ENCODE results near the gene REXO5.

REXO5 gene

DNA sequence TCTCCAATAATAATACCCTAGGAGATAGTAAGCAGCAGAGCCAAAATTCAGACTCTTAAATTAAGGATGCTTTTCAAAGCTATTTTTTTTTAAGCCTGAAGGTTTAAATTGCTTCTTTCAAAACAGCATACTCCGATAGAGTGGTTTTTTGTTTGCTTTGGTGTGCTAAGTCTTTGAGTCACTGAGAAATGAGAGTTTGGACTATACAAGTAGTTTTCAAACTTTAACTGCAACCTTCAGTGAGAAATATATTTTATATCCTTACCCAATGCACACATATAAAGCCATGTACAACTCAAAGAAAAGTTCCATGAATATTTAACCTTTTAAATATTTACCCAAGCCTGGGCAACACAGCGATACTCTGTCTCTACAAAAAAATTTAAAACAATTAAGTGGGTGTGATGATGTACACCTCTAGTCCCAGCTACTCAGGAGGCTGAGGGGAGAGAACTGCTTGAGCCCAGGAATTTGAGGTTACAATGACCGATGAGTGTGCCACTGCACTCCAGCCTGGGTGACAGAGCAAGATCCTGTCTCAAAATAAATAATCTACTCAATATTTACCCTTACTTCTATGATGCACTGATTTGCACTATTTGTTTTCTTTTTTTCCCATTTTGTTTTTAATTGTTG is 74.7 kb downstream of the REXO5 start:
- peaks cover 7% of the 10 kb centered on the region; the same call in 1 of the 2 replicates for H3K36me3 ChIP-seq (ENCODE audit: insufficient read depth, low read length)
- H4K20me1 ChIP-seq (ENCODE audit: insufficient read depth, low read length): no peaks in the 10 kb centered on the region
- no peak overlapping the region for H3K9ac ChIP-seq (ENCODE audit: low read length)
- no peak for TF ChIP-seq CTCF (IDR thresholded peaks at IDR 0.05; ENCODE audit: low read length)
- no peak for TF ChIP-seq EZH2 (IDR thresholded peaks at IDR 0.05; ENCODE audit: borderline replicate concordance, low read length)
- H3K27me3 ChIP-seq (ENCODE audit: insufficient read depth, low read length): no peaks in the 10 kb centered on the region
- H3K9me3 ChIP-seq (ENCODE audit: low read length): no peaks in the 10 kb centered on the region
- H2AFZ ChIP-seq (ENCODE audit: low read length): no peak overlapping the region
- no peaks in the 10 kb centered on the region for H3K79me2 ChIP-seq (ENCODE audit: insufficient read depth, low read length)
- peaks cover 10% of the 10 kb centered on the region for H3K4me1 ChIP-seq (ENCODE audit: insufficient read depth, low read length, severe bottlenecking)
- H3K4me2 ChIP-seq (ENCODE audit: low read length): no peak overlapping the region
- 0 out of 2 replicates have a peak, but pooled peaks cover 3% of the 10 kb centered on the region for H3F3A ChIP-seq (ENCODE audit: insufficient read depth, low read length)
- H3K27ac ChIP-seq (ENCODE audit: low read depth, low read length, poor library complexity, severe bottlenecking): no peak overlapping the region
- no peaks in the 10 kb centered on the region for H3K9me2 ChIP-seq (ENCODE audit: low read depth, low read length)
- H3K4me3 ChIP-seq (ENCODE audit: low read depth, low read length, poor library complexity, severe bottlenecking): no peak overlapping the region

GRCh38 chr16:20881503-20881878 is 75.2 kb downstream of the REXO5 start:
- H3K79me2 ChIP-seq (ENCODE audit: insufficient read depth, low read length): no peaks in the 10 kb centered on the region
- no peak for TF ChIP-seq EZH2 (IDR thresholded peaks at IDR 0.05; ENCODE audit: borderline replicate concordance, low read length)
- TF ChIP-seq CTCF (IDR thresholded peaks at IDR 0.05; ENCODE audit: low read length): no peak
- H3K9ac ChIP-seq (ENCODE audit: low read length): no peak overlapping the region
- H3K4me2 ChIP-seq (ENCODE audit: low read length): no peak overlapping the region
- H3K4me1 ChIP-seq (ENCODE audit: insufficient read depth, low read length, severe bottlenecking): peaks cover 10% of the 10 kb centered on the region
- H4K20me1 ChIP-seq (ENCODE audit: insufficient read depth, low read length): no peaks in the 10 kb centered on the region
- no peaks in the 10 kb centered on the region for H3K9me3 ChIP-seq (ENCODE audit: low read length)
- H2AFZ ChIP-seq (ENCODE audit: low read length): no peak overlapping the region
- H3K27ac ChIP-seq (ENCODE audit: low read depth, low read length, poor library complexity, severe bottlenecking): no peak overlapping the region
- H3K36me3 ChIP-seq (ENCODE audit: insufficient read depth, low read length): peaks cover 7% of the 10 kb centered on the region; the same call in 1 of the 2 replicates
- no peak overlapping the region for H3K4me3 ChIP-seq (ENCODE audit: low read depth, low read length, poor library complexity, severe bottlenecking)
- no peaks in the 10 kb centered on the region for H3K27me3 ChIP-seq (ENCODE audit: insufficient read depth, low read length)
- 0 out of 2 replicates have a peak, but pooled peaks cover 3% of the 10 kb centered on the region for H3F3A ChIP-seq (ENCODE audit: insufficient read depth, low read length)
- no peaks in the 10 kb centered on the region for H3K9me2 ChIP-seq (ENCODE audit: low read depth, low read length)

DNA sequence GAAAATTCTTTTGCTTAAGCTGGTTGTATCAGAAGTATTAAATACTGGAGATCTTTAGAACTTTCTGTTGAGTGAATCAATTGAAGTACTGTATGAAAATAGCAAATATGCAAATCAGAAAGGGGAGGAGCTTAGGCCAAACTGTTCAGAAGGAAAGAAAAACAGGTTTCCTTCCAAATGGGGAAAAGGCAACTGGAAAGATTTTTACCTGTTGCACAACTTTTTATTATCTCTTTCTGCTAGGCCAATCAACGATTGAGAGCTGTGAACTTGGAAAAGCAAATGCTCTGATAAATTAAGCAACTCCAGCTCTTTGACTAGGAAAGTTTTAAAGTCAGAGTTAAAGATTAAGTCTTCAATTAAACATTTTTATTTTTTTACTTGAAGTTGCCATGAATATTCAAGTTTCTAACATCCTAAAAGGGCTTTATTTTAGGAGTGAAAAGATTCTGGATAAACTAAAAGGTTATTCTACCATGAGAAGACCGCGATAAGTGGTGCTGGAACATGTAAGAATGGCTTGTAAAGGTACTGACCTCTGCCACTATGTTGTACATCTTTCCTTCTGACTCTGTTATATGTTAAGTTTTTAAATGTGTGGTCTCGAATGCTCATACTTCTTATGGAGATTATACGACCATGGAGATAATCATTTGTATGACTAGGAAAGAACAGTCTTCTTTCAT is 77.4 kb downstream of the REXO5 start:
- Histone ChIP-seq H3K9ac (ENCODE audit: low read length) (no peak overlapping the region), H3K27me3 (ENCODE audit: insufficient read depth, low read length) (no peaks in the 10 kb centered on the region), H3K79me2 (ENCODE audit: insufficient read depth, low read length) (no peaks in the 10 kb centered on the region), H2AFZ (ENCODE audit: low read length) (no peak overlapping the region), H3K4me3 (ENCODE audit: low read depth, low read length, poor library complexity, severe bottlenecking) (no peak overlapping the region), H3K36me3 (ENCODE audit: insufficient read depth, low read length) (peaks cover 7% of the 10 kb centered on the region; the same call in 1 of the 2 replicates), H3K27ac (ENCODE audit: low read depth, low read length, poor library complexity, severe bottlenecking) (no peak overlapping the region), H3K4me2 (ENCODE audit: low read length) (no peak overlapping the region), H3K9me3 (ENCODE audit: low read length) (no peaks in the 10 kb centered on the region), H3F3A (ENCODE audit: insufficient read depth, low read length) (0 out of 2 replicates have a peak, but pooled peaks cover 3% of the 10 kb centered on the region), H3K9me2 (ENCODE audit: low read depth, low read length) (no peaks in the 10 kb centered on the region), H3K4me1 (ENCODE audit: insufficient read depth, low read length, severe bottlenecking) (peaks cover 10% of the 10 kb centered on the region), H4K20me1 (ENCODE audit: insufficient read depth, low read length) (no peaks in the 10 kb centered on the region)
- TF ChIP-seq CTCF (IDR thresholded peaks at IDR 0.05; ENCODE audit: low read length): no peak
- no peak for TF ChIP-seq EZH2 (IDR thresholded peaks at IDR 0.05; ENCODE audit: borderline replicate concordance, low read length)
